Measurements from ENCODE around the gene SCUBE1. TPM values are rescaled to one million over a fixed set of nuclear protein-coding genes. Genes with fewer than 3 reads are reported as not detected.
A peak's percentile ranks its signal among the peaks of the same experiment; 100 is the strongest.

SCUBE1 gene
- total and polyA plus RNA-seq, 3 donors from 2014 or later = 11.0 to 28.9 (median 23.5) TPM

GRCh38 chr22:43385770-43386641 is 42.8 kb upstream of the SCUBE1 start:
- Histone ChIP-seq H3K4me1 (peaks cover 8% of the 10 kb centered on the region), H3K4me3 (peak overlapping the region in 1 of 2 donors; percentile 1), H3K36me3 (ENCODE audit: low read depth, missing control alignments) (no peaks in the 10 kb centered on the region), H3K27ac (no peak overlapping the region), H3K9me3 (no peaks in the 10 kb centered on the region), H3K27me3 (no peaks in the 10 kb centered on the region)
- intact Hi-C loops (cut with DNase I; ENCODE audit: low total_unique reads) = loop anchor here (10.0 kb wide), 2 partner anchors 111 to 151 kb away; no protein-coding TSS in a partner anchor
- peak; percentile 89 for DNase-seq
- TF ChIP-seq, protein P1, sequence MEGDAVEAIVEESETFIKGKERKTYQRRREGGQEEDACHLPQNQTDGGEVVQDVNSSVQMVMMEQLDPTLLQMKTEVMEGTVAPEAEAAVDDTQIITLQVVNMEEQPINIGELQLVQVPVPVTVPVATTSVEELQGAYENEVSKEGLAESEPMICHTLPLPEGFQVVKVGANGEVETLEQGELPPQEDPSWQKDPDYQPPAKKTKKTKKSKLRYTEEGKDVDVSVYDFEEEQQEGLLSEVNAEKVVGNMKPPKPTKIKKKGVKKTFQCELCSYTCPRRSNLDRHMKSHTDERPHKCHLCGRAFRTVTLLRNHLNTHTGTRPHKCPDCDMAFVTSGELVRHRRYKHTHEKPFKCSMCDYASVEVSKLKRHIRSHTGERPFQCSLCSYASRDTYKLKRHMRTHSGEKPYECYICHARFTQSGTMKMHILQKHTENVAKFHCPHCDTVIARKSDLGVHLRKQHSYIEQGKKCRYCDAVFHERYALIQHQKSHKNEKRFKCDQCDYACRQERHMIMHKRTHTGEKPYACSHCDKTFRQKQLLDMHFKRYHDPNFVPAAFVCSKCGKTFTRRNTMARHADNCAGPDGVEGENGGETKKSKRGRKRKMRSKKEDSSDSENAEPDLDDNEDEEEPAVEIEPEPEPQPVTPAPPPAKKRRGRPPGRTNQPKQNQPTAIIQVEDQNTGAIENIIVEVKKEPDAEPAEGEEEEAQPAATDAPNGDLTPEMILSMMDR (IDR thresholded peaks at IDR 0.05) = peak; percentile 84 to 95 (median 85)
- TF ChIP-seq POLR2A (IDR thresholded peaks at IDR 0.05) = no peak
- 7 to 12% methylated on average over 10 to 19 of the region's 20 CpGs for WGBS, 2 donors

- Histone ChIP-seq H3K27me3 (no peaks in the 10 kb centered on the region), H3K36me3 (ENCODE audit: low read depth, missing control alignments) (no peaks in the 10 kb centered on the region), H3K4me3 (no peak overlapping the region), H3K9me3 (no peaks in the 10 kb centered on the region), H3K27ac (no peak overlapping the region), H3K4me1 (peaks cover 8% of the 10 kb centered on the region)
- WGBS, 2 donors = 44 to 65% methylated on average over 5 of the region's 5 CpGs
- no peak for DNase-seq
- TF ChIP-seq, protein P1 (IDR thresholded peaks at IDR 0.05) = no peak
- no peak for TF ChIP-seq POLR2A (IDR thresholded peaks at IDR 0.05)
- intact Hi-C loops (cut with DNase I; ENCODE audit: low total_unique reads) = loop anchor here (10.0 kb wide), 2 partner anchors 110 to 150 kb away; no protein-coding TSS in a partner anchor
Measured at GRCh38 chr22:43384863-43385262, 41.7 kb upstream of the SCUBE1 start.

DNA sequence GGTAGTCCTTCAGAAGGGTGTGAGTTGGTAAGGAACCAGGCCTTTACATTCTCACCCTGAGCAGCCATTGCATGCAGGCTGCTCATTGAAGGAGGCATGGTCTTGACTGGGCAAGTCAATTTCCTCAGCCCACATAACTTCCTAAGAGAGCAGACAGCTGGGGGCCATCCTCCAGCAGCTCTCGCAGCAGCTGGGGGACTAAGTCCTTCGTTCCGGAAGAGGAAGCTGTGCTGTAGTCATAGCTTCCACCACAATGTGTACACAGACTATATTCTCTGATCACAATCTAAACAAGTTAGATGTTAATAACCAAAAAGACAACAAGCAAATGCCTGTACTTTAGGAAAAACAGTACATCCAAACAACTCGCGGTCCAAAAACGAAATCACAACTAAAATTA is 38.5 kb upstream of the SCUBE1 start:
- intact Hi-C loops (cut with DNase I; ENCODE audit: low total_unique reads) = loop anchor here (10.0 kb wide), 2 partner anchors 107 to 147 kb away; no protein-coding TSS in a partner anchor
- WGBS, 2 donors = 83 to 88% methylated on average over 6 of the region's 6 CpGs
- TF ChIP-seq, protein P1 (IDR thresholded peaks at IDR 0.05) = no peak
- no peak for TF ChIP-seq POLR2A (IDR thresholded peaks at IDR 0.05)

GRCh38 chr22:43377896-43378704 is 34.9 kb upstream of the SCUBE1 start:
- DNase-seq = peak; percentile 74
- WGBS, 2 donors = 31 to 38% methylated on average over 8 of the region's 8 CpGs
- peak overlapping the region; percentile 17 to 50 for H3K27ac ChIP-seq

More for the DNA sequence above, 38.5 kb upstream of the SCUBE1 start:
- H3K27me3 ChIP-seq = no peaks in the 10 kb centered on the region
- H3K9me3 ChIP-seq = no peaks in the 10 kb centered on the region
- peaks cover 20% of the 10 kb centered on the region for H3K4me1 ChIP-seq
- no peak overlapping the region for H3K27ac ChIP-seq
- no peak for DNase-seq
- no peak overlapping the region for H3K4me3 ChIP-seq
- no peaks in the 10 kb centered on the region for H3K36me3 ChIP-seq (ENCODE audit: low read depth, missing control alignments)

GRCh38 chr22:43377548-43377895 is 34.4 kb upstream of the SCUBE1 start:
- H3K9me3 ChIP-seq = no peaks in the 10 kb centered on the region
- H3K27ac ChIP-seq = peak overlapping the region; percentile 17 to 50
- peaks cover 21% of the 10 kb centered on the region for H3K4me1 ChIP-seq
- TF ChIP-seq, protein P1 (IDR thresholded peaks at IDR 0.05) = no peak
- no peak for TF ChIP-seq POLR2A (IDR thresholded peaks at IDR 0.05)
- no peaks in the 10 kb centered on the region for H3K36me3 ChIP-seq (ENCODE audit: low read depth, missing control alignments)
- intact Hi-C loops (cut with DNase I; ENCODE audit: low total_unique reads) = no loop called here
- no peaks in the 10 kb centered on the region for H3K27me3 ChIP-seq
- WGBS, 2 donors = 53 to 61% methylated on average over 10 of the region's 10 CpGs
- DNase-seq = no peak
- no peak overlapping the region for H3K4me3 ChIP-seq

More at GRCh38 chr22:43377896-43378704, 34.9 kb upstream of the SCUBE1 start:
- Histone ChIP-seq H3K36me3 (ENCODE audit: low read depth, missing control alignments) (no peaks in the 10 kb centered on the region), H3K27me3 (no peaks in the 10 kb centered on the region), H3K4me3 (no peak overlapping the region), H3K4me1 (peaks cover 21% of the 10 kb centered on the region), H3K9me3 (no peaks in the 10 kb centered on the region)
- intact Hi-C loops (cut with DNase I; ENCODE audit: low total_unique reads) = no loop called here
- no peak for TF ChIP-seq POLR2A (IDR thresholded peaks at IDR 0.05)
